Panc1 (cell line): ENCODE measurements around the gene MUC5B. TPM values are rescaled to one million over a fixed set of nuclear protein-coding genes. Genes with fewer than 3 reads are reported as not detected.

ENCODE experiments used
- ATAC-seq: fragments of 200-7000 bp; cut with Tn5 transposase; 2 replicates; pipeline ENCODE4 v1.9.1; 2020; ENCODE audit warnings: mild to moderate bottlenecking, moderate library complexity
- BruUV-seq: library from RNA; stranded (reverse); fragments of 400-500 nt; replicated peaks from 2 replicates; lab custom pipeline; 2021; lab: Mats Ljungman, UMichigan
- CTCF ChIA-PET: fragments of 300-600 bp; sonication (Branson Sonifier 250); formaldehyde crosslinking; loops from one replicate; lab custom pipeline; 2022; ENCODE audit warnings: antibody characterized with exemption; lab: Charles Lee
- POLR2A ChIA-PET: fragments of 300-600 bp; sonication (Branson Sonifier 250); formaldehyde crosslinking; loops from one replicate; lab custom pipeline; 2022; ENCODE audit warnings: antibody characterized with exemption; lab: Charles Lee
- DNase-seq: peaks from one replicate; pipeline ENCODE4 v3.0.0-alpha.2; 2010; ENCODE audit warnings: low read depth, low spot score
- H3K27ac ChIP-seq: 2 replicates; pipeline ENCODE4 v1.5.1; 2011; ENCODE audit warnings: mild to moderate bottlenecking, low read length, inconsistent platforms
- H3K27me3 ChIP-seq: fragments of 200-500 bp; sonication (Bioruptor generic); 2 replicates; pipeline ENCODE4 v1.6.0; 2014; ENCODE audit warnings: low read length, inconsistent platforms; ENCODE audit not compliant: control insufficient read depth, insufficient read depth
- H3K36me3 ChIP-seq: fragments of 200-500 bp; sonication (Bioruptor generic); 2 replicates; pipeline ENCODE4 v1.5.1; 2014; ENCODE audit warnings: inconsistent platforms, mild to moderate bottlenecking, low read length, moderate library complexity; ENCODE audit not compliant: control insufficient read depth, insufficient read depth
- H3K4me1 ChIP-seq: 2 replicates; pipeline ENCODE4 v1.5.1; 2011; ENCODE audit warnings: inconsistent platforms, mild to moderate bottlenecking, low read length, moderate library complexity; ENCODE audit not compliant: control insufficient read depth, insufficient read depth
- H3K4me3 ChIP-seq, 2 experiments: 2 replicates each; pipeline ENCODE4 v1.5.1; 2011 to 2012; ENCODE audit warnings: low read depth in 2 of 2, low read length in 2 of 2, mild to moderate bottlenecking in 2 of 2, inconsistent platforms in 1 of 2, moderate library complexity in 1 of 2
- H3K9me3 ChIP-seq: fragments of 200-500 bp; sonication (Bioruptor generic); 2 replicates; pipeline ENCODE4 v1.5.1; 2014; ENCODE audit warnings: low read depth, mild to moderate bottlenecking, inconsistent platforms, low read length, moderate library complexity; ENCODE audit not compliant: control insufficient read depth, insufficient read depth
- CTCF ChIP-seq: fragments of 450-650 bp; IDR thresholded peaks from 2 replicates; pipeline ENCODE4 v1.5.1; 2017; ENCODE audit warnings: mild to moderate bottlenecking
- POLR2AphosphoS5 ChIP-seq: IDR thresholded peaks from 2 replicates; pipeline ENCODE4 v1.6.1; 2012; ENCODE audit warnings: mild to moderate bottlenecking, low read depth, low read length, moderate library complexity
- REST ChIP-seq, 2 experiments: IDR thresholded peaks; 2 replicates each; pipeline ENCODE4 v1.6.1; 2011 to 2012; ENCODE audit warnings: low read depth in 2 of 2, control low read depth in 1 of 2, low read length in 1 of 2, mild to moderate bottlenecking in 1 of 2, moderate library complexity in 1 of 2; ENCODE audit not compliant: insufficient read depth in 1 of 2
- SIN3A ChIP-seq: IDR thresholded peaks from 2 replicates; pipeline ENCODE4 v1.6.1; 2012; ENCODE audit warnings: low read depth, mild to moderate bottlenecking, low read length, moderate library complexity, borderline replicate concordance; ENCODE audit not compliant: insufficient read depth
- TCF7L2 ChIP-seq: IDR thresholded peaks from 2 replicates; pipeline ENCODE4 v1.6.1; 2011; ENCODE audit warnings: mild to moderate bottlenecking, low read depth, low read length, inconsistent platforms
- in situ Hi-C: cut with HindIII; loops from 2 replicates; pipeline ENCODE4 v1.10.0; 2016; ENCODE audit warnings: low sequenced_read_pairs, low pct_unique_long_range_greater_than_20kb
- intact Hi-C: fragments of 100-400 bp; cut with micrococcal nuclease; formaldehyde crosslinking; loops from one replicate; pipeline ENCODE4 v1.10.0; 2022; ENCODE audit not compliant: unreplicated experiment
- total RNA-seq: library from RNA; stranded (reverse); gene quantifications from one replicate; pipeline ENCODE4 v1.2.1, GENCODE V29; 2021; ENCODE audit not compliant: unreplicated experiment

Gene MUC5B
- total RNA-seq, 1 experiment from 2014 or later, result 1.2 TPM

GRCh38 chr11:1285876-1286275, 63.0 kb downstream of the MUC5B start:
- CTCF ChIA-PET, result no interaction called here
- ATAC-seq (no peak), DNase-seq (no peak)
- TF ChIP-seq CTCF (no peak), SIN3A (no peak), REST (IDR thresholded peaks at IDR 0.05; ENCODE audit: insufficient read depth in 1 of 2, low read depth in 2 of 2, low read length in 1 of 2) (no peak), TCF7L2 (no peak), POLR2AphosphoS5 (no peak)
- Histone ChIP-seq H3K27ac (no peak overlapping the region), H3K4me3 (no peak overlapping the region), H3K9me3 (no peaks in the 10 kb centered on the region), H3K36me3 (peaks cover 5% of the 10 kb centered on the region; the same call in 1 of the 2 replicates), H3K27me3 (no peaks in the 10 kb centered on the region), H3K4me1 (no peaks in the 10 kb centered on the region)
- POLR2A ChIA-PET, result no interaction called here
- no TSS peak for BruUV-seq
- intact Hi-C loops (no loop called here), in situ Hi-C loops (no loop called here)

GRCh38 chr11:1287928-1288327, 65.1 kb downstream of the MUC5B start:
- intact Hi-C loops, result no loop called here
- in situ Hi-C loops, result no loop called here
- no peaks in the 10 kb centered on the region for H3K9me3 ChIP-seq
- H3K36me3 ChIP-seq, result peaks cover 5% of the 10 kb centered on the region; the same call in 1 of the 2 replicates
- POLR2A ChIA-PET, result interaction anchor here (0.5 kb wide), 1 partner anchor 268 kb away, joined by 4 read pairs; no protein-coding TSS in a partner anchor
- BruUV-seq, result no TSS peak
- CTCF ChIA-PET, result no interaction called here
- no peaks in the 10 kb centered on the region for H3K27me3 ChIP-seq
- H3K4me1 ChIP-seq, result no peaks in the 10 kb centered on the region
- TF ChIP-seq POLR2AphosphoS5, result no peak
- no peak for TF ChIP-seq SIN3A
- TF ChIP-seq REST (IDR thresholded peaks at IDR 0.05; ENCODE audit: insufficient read depth in 1 of 2, low read depth in 2 of 2, low read length in 1 of 2), result no peak
- TF ChIP-seq CTCF, result no peak
- TF ChIP-seq TCF7L2, result no peak
- DNase-seq, result no peak
- no peak overlapping the region for H3K4me3 ChIP-seq
- H3K27ac ChIP-seq, result no peak overlapping the region
- ATAC-seq, result no peak
